GM12864 (cell line): ENCODE results near the gene TCEANC.
A peak's percentile ranks its signal among the peaks of the same experiment; 100 is the strongest.
"Not testable (repeated sequence)": the region's sequence is repeated elsewhere in the genome, so short reads cannot be mapped to it uniquely, and the experiment has no call there.

ENCODE experiments used
- DNase-seq: peaks from one replicate; pipeline ENCODE4 v3.0.0-alpha.2; 2011; ENCODE audit warnings: low read depth
- H3K4me3 ChIP-seq: 2 replicates; pipeline ENCODE4 v1.5.1; 2011; ENCODE audit warnings: mild to moderate bottlenecking, low read depth, low read length, control low read depth
- TF ChIP-seq, protein P1 (sequence below): IDR thresholded peaks from 2 replicates; pipeline ENCODE4 v1.5.1; 2011; ENCODE audit warnings: low read depth, mild to moderate bottlenecking, moderate library complexity, low read length, control low read depth, inconsistent platforms; ENCODE audit errors: missing control alignments

TCEANC gene

DNA sequence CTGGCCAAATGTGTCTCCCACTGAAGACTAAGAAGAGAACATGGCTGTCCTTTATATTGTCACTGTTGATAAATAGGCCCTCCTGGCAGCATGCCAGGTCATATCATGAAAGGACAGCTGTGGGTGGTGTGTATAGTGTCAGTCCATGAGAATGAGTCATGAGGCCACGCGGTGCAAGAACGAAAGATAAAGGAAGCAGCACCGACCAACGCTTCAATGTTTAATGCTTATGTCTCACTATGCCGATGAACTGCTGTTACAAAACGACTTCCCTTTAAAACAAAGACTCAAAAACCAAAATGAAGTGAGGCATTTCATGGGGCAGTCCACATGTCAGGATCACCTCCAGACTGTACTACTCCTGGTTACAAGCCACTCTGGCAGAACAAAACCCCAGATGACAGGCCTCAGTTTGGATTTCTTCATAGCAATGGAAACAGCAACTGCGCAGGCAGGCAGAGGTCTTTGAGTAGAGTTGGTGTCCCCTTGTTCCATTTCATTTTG, 5.2 kb upstream of the TCEANC start:
- H3K4me3 ChIP-seq = no peak overlapping the region
- TF ChIP-seq, protein P1, sequence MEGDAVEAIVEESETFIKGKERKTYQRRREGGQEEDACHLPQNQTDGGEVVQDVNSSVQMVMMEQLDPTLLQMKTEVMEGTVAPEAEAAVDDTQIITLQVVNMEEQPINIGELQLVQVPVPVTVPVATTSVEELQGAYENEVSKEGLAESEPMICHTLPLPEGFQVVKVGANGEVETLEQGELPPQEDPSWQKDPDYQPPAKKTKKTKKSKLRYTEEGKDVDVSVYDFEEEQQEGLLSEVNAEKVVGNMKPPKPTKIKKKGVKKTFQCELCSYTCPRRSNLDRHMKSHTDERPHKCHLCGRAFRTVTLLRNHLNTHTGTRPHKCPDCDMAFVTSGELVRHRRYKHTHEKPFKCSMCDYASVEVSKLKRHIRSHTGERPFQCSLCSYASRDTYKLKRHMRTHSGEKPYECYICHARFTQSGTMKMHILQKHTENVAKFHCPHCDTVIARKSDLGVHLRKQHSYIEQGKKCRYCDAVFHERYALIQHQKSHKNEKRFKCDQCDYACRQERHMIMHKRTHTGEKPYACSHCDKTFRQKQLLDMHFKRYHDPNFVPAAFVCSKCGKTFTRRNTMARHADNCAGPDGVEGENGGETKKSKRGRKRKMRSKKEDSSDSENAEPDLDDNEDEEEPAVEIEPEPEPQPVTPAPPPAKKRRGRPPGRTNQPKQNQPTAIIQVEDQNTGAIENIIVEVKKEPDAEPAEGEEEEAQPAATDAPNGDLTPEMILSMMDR = no peak
- DNase-seq = no peak

DNA sequence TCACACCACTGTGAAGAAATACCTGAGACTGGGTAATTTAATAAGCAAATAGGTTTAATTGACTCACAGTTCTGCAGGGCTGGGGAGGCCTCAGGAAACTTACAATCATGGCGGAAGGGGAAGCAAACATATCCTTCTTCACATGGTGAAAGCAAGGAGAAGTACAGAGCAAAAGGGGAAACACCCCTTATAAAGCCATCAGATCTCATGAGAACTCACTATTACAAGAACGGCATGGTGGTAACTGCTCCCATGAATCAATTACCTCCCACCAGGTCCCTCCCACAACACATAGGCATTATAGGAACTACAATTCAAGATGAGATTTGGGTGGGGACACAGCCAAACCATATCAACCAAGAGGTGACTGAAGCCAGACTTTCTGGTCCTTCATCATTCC, 4.6 kb upstream of the TCEANC start:
- H3K4me3 ChIP-seq, DNase-seq: not testable (repeated sequence)

DNA sequence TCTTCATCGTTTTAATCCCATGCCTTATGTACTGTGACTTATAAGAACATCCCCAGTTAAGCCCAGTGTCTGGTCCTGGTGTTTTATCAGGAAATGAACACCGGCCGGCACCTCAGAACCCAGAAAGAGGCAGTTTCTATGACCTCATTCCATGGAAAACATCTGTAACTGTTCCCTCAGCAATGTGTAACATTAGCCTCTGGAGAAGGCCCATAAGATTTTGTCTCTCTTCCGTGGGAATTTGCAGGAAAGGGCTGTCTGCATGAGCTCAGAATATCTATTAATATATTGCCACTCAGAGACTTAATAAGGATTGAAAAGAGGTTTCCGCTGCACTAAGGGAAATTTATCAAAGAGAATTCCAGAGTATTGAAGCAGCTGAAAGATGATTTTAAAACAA, 3.1 kb upstream of the TCEANC start:
- TF ChIP-seq, protein P1 = no peak
- H3K4me3 ChIP-seq = no peak overlapping the region
- DNase-seq = no peak

- no peak overlapping the region for H3K4me3 ChIP-seq
- no peak for DNase-seq
- TF ChIP-seq, protein P1 = no peak
Measured at GRCh38 chrX:13650318-13650717, 2.6 kb upstream of the TCEANC start.

GRCh38 chrX:13651150-13651549, 1.8 kb upstream of the TCEANC start:
- no peak overlapping the region for H3K4me3 ChIP-seq
- TF ChIP-seq, protein P1 = no peak
- no peak for DNase-seq

- H3K4me3 ChIP-seq = peak overlapping the region; percentile 50
- no peak for DNase-seq
- TF ChIP-seq, protein P1 = no peak
Measured at GRCh38 chrX:13652287-13652793, 601 bp upstream of the TCEANC start.

GRCh38 chrX:13654116-13654515, 1.2 kb downstream of the TCEANC start:
- TF ChIP-seq, protein P1 = no peak
- no peak for DNase-seq
- H3K4me3 ChIP-seq = peak overlapping the region; percentile 59; the same call in 1 of the 2 replicates
